ENCODE data around the gene NOP14.

The NOP14 gene

GRCh38 chr4:2908686-2909085, 54.5 kb downstream of the NOP14 start:
- DNase-seq = no peak

GRCh38 chr4:2907706-2908293, 55.4 kb downstream of the NOP14 start:
- DNase-seq = no peak

GRCh38 chr4:2907226-2907625, 56.0 kb downstream of the NOP14 start:
- DNase-seq = no peak

- DNase-seq = no peak
Measured at GRCh38 chr4:2906218-2906617, 57.0 kb downstream of the NOP14 start.

GRCh38 chr4:2905544-2905943, 57.7 kb downstream of the NOP14 start:
- DNase-seq = no peak

- no peak for DNase-seq
Measured at GRCh38 chr4:2902126-2902525, 61.1 kb downstream of the NOP14 start.

GRCh38 chr4:2901186-2901585, 62.0 kb downstream of the NOP14 start:
- no peak for DNase-seq

- DNase-seq = no peak
Measured at GRCh38 chr4:2900741-2901140, 62.5 kb downstream of the NOP14 start.

- no peak for DNase-seq
Measured at GRCh38 chr4:2898001-2898400, 65.2 kb downstream of the NOP14 start.

GRCh38 chr4:2893772-2894171, 69.4 kb downstream of the NOP14 start:
- no peak for DNase-seq

- DNase-seq = no peak
Measured at GRCh38 chr4:2891294-2891693, 71.9 kb downstream of the NOP14 start.

- DNase-seq = no peak
Measured at GRCh38 chr4:2888886-2889285, 74.3 kb downstream of the NOP14 start.
